GM12892 (cell line): ENCODE measurements around the gene CFHR5. TPM values are rescaled to one million over a fixed set of nuclear protein-coding genes. Genes with fewer than 3 reads are reported as not detected.
A peak's percentile ranks its signal among the peaks of the same experiment; 100 is the strongest.
"Not testable (repeated sequence)": the region's sequence is repeated elsewhere in the genome, so short reads cannot be mapped to it uniquely, and the experiment has no call there.

ENCODE experiments used
- DNase-seq: peaks from one replicate; pipeline ENCODE4 v3.0.0; 2011; ENCODE audit not compliant: insufficient read length
- FAIRE-seq: peaks from 2 replicates; lab custom pipeline; 2011; peaks lifted over from hg19 to GRCh38; lab: Jason Lieb, UNC
- POLR2A ChIP-seq: IDR thresholded peaks from 2 replicates; pipeline ENCODE4 v1.6.1; 2011; ENCODE audit warnings: low read depth, low read length, control low read depth
- POLR2AphosphoS5 ChIP-seq: IDR thresholded peaks from 2 replicates; pipeline ENCODE4 v1.6.1; 2011; ENCODE audit warnings: low read depth, low read length, control low read depth
- TAF1 ChIP-seq: IDR thresholded peaks from 2 replicates; pipeline ENCODE4 v1.6.1; 2011; ENCODE audit warnings: low read depth, mild to moderate bottlenecking, control low read depth, low read length, borderline replicate concordance
- polyA plus RNA-seq: library from polyadenylated mRNA; unstranded; fragments of >200 nt; gene quantifications from one replicate; pipeline ENCODE4 v1.2.1, GENCODE V29; 2012; ENCODE audit warnings: missing spikeins, inconsistent platforms; ENCODE audit not compliant: missing spikeins

The CFHR5 gene
- polyA plus RNA-seq: not detected

- FAIRE-seq (no peak), DNase-seq (no peak)
These were observed at the start of gene CFHR5 for GRCh38 chr1:196977278-196977677. Gene CFHR5, plus strand, starts transcription at chr1:196977556. Its CDS starts 109 bp downstream, at chr1:196977665.

GRCh38 chr1:196932853-196933252 is 44.5 kb upstream of the CFHR5 start:
- DNase-seq, FAIRE-seq: not testable (repeated sequence)

More at GRCh38 chr1:196977278-196977677, at the start of gene CFHR5:
- TF ChIP-seq TAF1 (no peak), POLR2AphosphoS5 (no peak), POLR2A (no peak)

DNA sequence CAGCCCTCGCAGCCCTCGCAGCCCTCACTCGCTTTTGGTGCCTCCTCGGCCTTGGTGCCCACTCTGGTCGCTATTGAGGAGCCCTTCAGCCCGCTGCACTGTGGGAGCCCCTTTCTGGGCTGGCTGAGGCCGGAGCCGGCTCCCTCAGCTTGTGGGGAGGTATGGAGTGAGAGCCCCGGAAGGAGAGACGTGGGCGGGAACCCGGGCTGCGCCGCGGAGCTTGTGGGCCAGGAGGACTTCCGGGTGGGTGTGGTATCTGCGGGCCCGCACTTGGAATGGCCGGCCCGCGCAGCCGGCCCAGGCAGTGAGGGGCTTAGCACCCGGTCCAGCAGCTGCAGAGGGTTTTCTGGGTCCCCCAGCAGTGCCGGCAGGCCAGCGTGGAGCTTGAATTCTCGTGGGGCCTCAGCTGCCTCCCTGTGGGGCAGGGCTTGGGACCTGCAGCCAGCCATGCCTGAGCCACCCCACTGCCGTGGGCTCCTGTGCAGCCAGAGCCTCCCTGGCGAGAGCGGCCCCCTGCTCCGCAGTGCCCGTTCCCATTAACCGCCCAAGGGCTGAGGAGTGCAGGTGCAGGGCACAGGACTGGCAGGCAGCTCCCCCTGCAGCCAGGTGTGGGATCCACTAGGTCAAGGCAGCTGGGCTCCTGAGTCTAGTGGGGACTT is 43.7 kb upstream of the CFHR5 start:
- FAIRE-seq (no peak), DNase-seq (no peak)
- no peak for TF ChIP-seq POLR2A
- TF ChIP-seq TAF1: no peak

DNA sequence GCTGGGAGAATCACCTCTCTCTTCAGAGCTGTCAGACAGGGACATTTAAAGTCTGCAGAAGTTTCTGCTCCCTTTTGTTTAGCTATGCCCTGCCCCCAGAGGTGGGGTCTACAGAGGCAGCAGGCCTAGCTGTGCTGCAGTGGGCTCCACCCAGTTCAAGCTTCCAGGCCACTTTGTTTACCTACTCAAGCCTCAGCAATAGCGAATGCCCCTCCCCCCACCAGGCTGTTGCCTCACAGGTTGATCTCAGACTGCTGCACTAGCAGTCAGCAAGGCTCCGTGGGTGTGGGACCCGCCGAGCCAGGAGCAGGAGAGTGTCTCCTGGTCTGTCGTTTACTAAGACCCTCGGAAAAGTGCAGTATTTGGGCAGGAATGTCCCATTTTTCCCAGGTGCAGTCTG is 35.9 kb upstream of the CFHR5 start:
- FAIRE-seq, DNase-seq: not testable (repeated sequence)

DNA sequence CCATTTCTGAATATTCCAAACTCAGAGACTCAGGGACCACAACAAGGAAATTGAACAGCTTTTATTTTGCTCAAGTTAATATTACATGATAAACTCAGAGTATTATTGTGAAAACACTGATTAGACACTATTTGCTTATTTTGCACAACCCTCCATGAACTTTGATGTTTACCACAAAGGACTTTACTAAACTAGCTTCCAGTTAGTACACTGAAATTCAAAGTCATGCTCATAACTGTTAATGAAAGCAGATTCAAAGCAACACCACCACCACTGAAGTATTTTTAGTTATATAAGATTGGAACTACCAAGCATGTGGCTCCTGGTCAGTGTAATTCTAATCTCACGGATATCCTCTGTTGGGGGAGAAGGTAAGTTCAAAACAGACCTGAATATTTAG is 33.8 kb upstream of the CFHR5 start, which contains the start of gene CFHR2:
Gene CFHR2, plus strand, starts transcription at position 171 of the 400 bp plus-strand sequence. Its CDS starts 143 bp downstream, at position 314.
- DNase-seq, FAIRE-seq: not testable (repeated sequence)

- TF ChIP-seq POLR2A: no peak
- TF ChIP-seq TAF1: no peak
- no peak for TF ChIP-seq POLR2AphosphoS5
- DNase-seq: no peak
- peak; percentile 38 for FAIRE-seq
These were observed 25.5 kb upstream of the CFHR5 start for GRCh38 chr1:196951711-196952394.

DNA sequence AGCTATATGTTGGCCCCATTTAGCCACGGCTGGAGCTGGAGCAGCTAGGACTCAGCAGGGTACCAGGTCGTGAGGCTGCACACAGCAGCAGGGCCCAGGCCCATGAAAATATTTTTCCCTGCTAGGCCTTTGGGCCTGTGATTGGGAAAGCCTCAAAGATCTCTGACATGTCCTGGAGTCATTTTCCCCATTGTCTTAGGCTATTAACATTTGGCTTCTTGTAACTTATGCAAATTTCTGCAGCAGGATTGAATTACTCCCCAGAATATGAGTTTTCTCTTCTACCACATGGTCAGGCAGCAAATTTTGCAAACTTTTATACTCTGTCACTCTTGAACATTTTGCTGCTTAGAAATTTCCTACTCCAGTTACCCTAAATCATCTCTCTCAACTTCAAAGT is 22.6 kb upstream of the CFHR5 start:
- no peak for DNase-seq
- no peak for FAIRE-seq
- no peak for TF ChIP-seq POLR2AphosphoS5
- TF ChIP-seq TAF1: no peak
- TF ChIP-seq POLR2A: no peak

GRCh38 chr1:196955926-196956325 is 21.4 kb upstream of the CFHR5 start:
- TF ChIP-seq TAF1: no peak
- no peak for TF ChIP-seq POLR2AphosphoS5
- no peak for TF ChIP-seq POLR2A
- no peak for DNase-seq
- FAIRE-seq: no peak

DNA sequence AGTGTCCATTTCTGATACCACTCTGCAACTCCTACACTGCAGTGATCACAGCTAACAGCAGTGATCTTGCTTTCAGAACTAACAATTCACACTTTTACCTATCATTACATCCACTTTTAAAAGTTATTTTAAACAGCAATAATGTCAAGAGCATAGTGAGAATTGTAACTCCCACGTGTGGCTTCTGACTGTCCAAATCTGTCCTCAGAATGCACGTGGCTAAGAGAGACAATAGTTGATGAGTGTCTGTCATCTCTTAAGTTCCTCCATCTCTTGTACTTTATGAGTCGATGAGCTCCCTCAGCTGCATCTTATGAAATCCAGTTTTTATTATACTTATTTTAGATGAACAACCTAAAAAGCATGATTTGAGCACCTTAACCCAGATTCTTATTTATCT is 16.5 kb upstream of the CFHR5 start:
- FAIRE-seq: no peak
- TF ChIP-seq TAF1 (no peak), POLR2A (no peak)
- DNase-seq: no peak

DNA sequence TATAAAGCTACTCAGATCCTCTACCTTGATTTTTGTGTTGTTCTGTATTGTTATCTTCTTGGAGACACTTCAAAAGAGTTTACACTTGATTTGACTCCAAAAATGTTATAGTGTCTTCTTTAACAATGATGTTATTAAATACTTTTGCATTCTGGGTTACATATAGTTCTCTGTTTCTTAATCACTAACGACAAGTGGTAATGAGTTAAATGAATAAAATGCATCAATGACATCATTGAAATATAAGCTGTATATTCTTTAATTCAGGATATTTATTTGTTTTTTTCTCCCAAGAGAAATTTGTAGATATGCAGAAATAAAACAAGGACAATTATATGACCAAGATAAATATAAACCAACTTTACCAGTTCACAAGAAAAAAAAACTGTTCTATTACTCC is 7.2 kb upstream of the CFHR5 start:
- DNase-seq: no peak
- no peak for FAIRE-seq
- TF ChIP-seq POLR2AphosphoS5 (no peak), TAF1 (no peak), POLR2A (no peak)

DNA sequence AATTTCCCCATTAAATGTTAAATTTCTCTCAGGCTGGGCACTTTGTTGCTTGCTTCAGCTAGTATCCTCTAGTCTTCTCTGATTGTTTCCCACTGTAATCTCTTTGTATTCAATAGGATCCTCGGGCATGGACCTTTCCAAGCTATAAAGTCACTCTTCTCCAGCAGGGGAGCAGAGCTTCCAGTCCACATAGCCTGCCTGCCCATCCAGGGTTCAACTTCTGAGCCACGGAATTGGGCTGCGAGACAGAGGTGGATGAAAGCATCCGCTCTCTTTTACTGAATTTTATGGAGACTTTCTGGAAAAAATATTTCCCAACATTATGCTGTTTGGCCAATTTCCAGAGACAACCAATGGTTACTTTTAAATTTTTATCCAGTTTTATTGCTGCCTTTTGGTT is 1.1 kb upstream of the CFHR5 start:
- TF ChIP-seq TAF1: no peak
- TF ChIP-seq POLR2AphosphoS5: no peak
- no peak for TF ChIP-seq POLR2A
- no peak for FAIRE-seq
- DNase-seq: no peak

DNA sequence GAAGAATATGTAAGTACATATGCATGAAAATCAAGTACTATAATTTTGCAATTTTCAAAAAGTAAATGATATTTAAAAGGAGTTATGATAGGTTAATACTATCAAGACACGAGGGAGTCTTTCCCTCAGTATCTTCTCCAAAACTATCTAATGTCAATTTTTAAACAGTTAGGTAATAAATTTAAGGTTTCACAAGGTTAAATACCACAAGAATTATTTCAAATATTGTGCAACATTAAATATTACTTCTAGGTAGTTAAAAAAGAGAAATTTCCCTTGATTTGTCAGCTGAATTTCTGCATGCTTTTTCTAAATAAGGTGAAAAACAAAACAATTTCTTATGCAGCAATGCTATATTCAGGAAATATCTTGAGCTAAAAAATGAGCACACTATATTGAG is 3.5 kb downstream of the CFHR5 start:
- FAIRE-seq (no peak), DNase-seq (no peak)
- TF ChIP-seq TAF1: no peak
- TF ChIP-seq POLR2A: no peak
- no peak for TF ChIP-seq POLR2AphosphoS5

- not testable (repeated sequence) for DNase-seq
- peak; percentile 42 for FAIRE-seq
These were observed 4.9 kb downstream of the CFHR5 start for GRCh38 chr1:196982247-196982646.

DNA sequence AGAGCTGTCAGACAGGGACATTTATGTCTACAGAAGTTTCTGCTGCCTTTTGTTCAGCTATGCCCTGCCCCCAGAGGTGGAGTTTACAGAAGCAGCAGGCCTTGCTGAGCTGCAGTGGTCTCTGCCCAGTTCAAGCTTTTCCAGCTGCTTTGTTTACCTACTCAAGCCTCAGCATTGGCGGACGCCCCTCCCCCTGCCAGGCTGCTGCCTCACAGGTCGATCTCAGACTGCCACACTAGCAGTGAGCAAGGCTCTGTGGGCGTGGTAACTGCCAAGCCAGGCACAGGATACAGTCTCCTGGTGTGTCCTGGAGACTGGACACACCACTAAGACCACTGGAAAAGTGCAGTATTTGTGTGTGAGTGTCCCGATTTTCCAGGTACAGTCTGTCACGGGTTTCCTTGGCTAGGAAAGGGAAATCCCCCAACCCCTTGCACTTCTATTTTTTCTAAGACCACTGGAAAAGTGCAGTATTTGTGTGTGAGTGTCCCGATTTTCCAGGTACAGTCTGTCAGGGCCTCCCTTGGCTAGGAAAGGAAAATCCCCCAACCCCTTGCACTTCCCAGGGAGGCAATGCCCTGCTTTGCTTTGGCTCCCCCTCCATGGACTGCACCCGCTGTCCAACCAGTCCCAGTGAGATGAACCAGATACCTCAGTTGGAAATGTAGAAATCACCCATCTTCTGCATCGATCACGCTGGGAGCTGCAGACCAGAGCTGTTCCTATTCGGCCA is 14.7 kb downstream of the CFHR5 start:
- FAIRE-seq: peak; percentile 24
- not testable (repeated sequence) for DNase-seq
